ENCODE measurements around the gene CST11.

DNA sequence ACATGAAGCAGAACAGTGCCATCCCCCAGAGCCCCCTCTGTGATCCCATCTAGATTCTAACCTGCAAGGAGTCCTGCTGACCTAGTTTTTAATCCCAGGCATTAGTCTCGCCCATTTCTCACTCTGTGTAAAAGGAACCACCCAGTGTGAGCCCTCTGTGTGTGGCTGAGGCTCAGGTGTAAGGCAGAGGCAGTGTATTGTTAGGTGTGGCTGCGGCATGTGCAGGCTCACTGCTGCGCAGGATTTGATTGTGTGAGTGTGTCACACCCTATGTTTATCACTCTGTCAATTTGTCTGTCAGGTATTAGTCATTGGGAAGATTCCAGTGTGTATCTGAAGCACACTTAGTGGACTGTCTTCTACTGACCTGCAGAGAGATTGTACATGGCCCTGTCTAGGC lies 24.5 kb upstream of the CST11 start:
- TF ChIP-seq CTCF (IDR thresholded peaks at IDR 0.05) (no peak), ZFX (IDR thresholded peaks at IDR 0.05; ENCODE audit: borderline replicate concordance) (no peak)
